Bronchial epithelial cell (primary cell): ENCODE data around the gene SLC25A25. TPM values are rescaled to one million over a fixed set of nuclear protein-coding genes. Genes with fewer than 3 reads are reported as not detected.

Experiments used
- DNase-seq: peaks from one replicate; pipeline ENCODE4 v3.0.0-alpha.2; 2010; ENCODE audit warnings: low read depth
- FAIRE-seq: peaks from 2 replicates; lab custom pipeline; 2011; peaks lifted over from hg19 to GRCh38; lab: Jason Lieb, UNC
- H3K27me3 ChIP-seq: 2 replicates; pipeline ENCODE4 v1.5.1; 2011; ENCODE audit warnings: low read length; ENCODE audit not compliant: control insufficient read depth, insufficient read depth
- H3K36me3 ChIP-seq: 2 replicates; pipeline ENCODE4 v1.5.1; 2011; ENCODE audit warnings: low read length; ENCODE audit not compliant: control insufficient read depth, insufficient read depth
- H3K4me3 ChIP-seq: 2 replicates; pipeline ENCODE4 v1.5.1; 2011; ENCODE audit warnings: mild to moderate bottlenecking, low read depth, low read length, control low read depth
- total RNA-seq: library from RNA; depleted of rRNA; stranded (reverse); fragments of >200 nt; gene quantifications from 2 replicates; pipeline ENCODE4 v1.2.1, GENCODE V29; 2014
- TF ChIP-seq, protein P1 (sequence below): IDR thresholded peaks from 2 replicates; pipeline ENCODE4 v1.5.1; 2011; ENCODE audit warnings: mild to moderate bottlenecking, moderate library complexity, low read length, control low read depth, inconsistent platforms; ENCODE audit not compliant: insufficient read depth, severe bottlenecking

SLC25A25 gene
- total RNA-seq, 1 donor from 2014 or later, result 12.6 TPM

DNA sequence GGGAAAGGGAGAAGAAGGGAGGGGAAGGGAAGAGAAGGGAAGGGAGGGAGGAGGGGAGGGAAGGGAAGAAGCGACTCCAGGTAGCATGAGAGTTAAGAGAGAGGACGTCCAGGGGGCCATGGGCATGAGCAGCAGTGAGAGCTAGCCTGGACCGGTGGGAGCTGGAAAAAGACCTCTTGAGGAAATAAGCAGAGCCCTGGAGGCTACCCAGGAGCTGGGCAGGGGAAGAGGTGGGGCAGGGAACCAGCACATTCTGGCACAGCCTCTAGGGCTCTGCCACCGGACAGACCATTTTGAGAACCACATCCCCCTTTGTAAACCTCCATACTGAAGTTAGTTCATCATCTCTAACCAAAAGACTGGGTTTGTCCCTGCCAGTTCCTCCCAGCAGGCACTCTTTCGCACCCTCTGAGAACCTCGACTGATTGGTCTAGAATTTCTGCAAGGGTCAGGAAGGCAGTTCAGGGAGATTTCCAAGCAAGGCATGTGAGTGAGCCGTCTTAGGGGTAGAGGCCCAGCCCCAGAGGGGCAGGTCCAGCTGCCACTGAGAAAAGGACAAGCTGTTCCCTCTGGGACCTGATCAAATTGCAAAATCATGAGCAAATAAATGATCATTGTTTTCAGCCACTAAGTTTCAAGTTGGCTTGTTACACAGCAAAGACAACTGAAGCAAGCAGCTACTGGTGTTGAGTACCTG lies 12.5 kb upstream of the SLC25A25 start:
- no peaks in the 10 kb centered on the region for H3K27me3 ChIP-seq
- no peaks in the 10 kb centered on the region for H3K36me3 ChIP-seq
- TF ChIP-seq, protein P1, sequence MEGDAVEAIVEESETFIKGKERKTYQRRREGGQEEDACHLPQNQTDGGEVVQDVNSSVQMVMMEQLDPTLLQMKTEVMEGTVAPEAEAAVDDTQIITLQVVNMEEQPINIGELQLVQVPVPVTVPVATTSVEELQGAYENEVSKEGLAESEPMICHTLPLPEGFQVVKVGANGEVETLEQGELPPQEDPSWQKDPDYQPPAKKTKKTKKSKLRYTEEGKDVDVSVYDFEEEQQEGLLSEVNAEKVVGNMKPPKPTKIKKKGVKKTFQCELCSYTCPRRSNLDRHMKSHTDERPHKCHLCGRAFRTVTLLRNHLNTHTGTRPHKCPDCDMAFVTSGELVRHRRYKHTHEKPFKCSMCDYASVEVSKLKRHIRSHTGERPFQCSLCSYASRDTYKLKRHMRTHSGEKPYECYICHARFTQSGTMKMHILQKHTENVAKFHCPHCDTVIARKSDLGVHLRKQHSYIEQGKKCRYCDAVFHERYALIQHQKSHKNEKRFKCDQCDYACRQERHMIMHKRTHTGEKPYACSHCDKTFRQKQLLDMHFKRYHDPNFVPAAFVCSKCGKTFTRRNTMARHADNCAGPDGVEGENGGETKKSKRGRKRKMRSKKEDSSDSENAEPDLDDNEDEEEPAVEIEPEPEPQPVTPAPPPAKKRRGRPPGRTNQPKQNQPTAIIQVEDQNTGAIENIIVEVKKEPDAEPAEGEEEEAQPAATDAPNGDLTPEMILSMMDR, result no peak
- DNase-seq (no peak), FAIRE-seq (no peak)
- H3K4me3 ChIP-seq, result no peak overlapping the region

DNA sequence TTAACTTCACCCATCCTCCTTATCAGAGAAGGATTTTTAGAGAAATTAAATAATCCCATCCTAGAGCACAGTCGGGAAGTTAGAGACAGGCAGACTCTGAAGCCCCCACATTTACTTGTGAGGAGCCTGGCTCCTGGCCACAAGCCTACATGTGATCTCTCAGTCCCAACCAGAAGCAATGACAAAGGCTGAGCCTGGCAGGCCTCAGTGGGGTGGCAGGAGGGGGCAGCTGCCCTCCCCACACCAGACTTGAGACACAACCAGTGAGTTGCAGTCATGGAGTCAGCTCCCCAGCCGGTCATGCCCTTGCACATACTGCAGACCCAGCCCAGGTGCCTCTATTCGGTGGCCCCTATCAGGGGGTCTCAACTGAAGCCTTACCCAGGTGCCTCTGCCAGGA lies 11.9 kb upstream of the SLC25A25 start:
- no peaks in the 10 kb centered on the region for H3K36me3 ChIP-seq
- H3K4me3 ChIP-seq, result no peak overlapping the region
- FAIRE-seq (no peak), DNase-seq (no peak)
- no peaks in the 10 kb centered on the region for H3K27me3 ChIP-seq
- TF ChIP-seq, protein P1, result no peak

DNA sequence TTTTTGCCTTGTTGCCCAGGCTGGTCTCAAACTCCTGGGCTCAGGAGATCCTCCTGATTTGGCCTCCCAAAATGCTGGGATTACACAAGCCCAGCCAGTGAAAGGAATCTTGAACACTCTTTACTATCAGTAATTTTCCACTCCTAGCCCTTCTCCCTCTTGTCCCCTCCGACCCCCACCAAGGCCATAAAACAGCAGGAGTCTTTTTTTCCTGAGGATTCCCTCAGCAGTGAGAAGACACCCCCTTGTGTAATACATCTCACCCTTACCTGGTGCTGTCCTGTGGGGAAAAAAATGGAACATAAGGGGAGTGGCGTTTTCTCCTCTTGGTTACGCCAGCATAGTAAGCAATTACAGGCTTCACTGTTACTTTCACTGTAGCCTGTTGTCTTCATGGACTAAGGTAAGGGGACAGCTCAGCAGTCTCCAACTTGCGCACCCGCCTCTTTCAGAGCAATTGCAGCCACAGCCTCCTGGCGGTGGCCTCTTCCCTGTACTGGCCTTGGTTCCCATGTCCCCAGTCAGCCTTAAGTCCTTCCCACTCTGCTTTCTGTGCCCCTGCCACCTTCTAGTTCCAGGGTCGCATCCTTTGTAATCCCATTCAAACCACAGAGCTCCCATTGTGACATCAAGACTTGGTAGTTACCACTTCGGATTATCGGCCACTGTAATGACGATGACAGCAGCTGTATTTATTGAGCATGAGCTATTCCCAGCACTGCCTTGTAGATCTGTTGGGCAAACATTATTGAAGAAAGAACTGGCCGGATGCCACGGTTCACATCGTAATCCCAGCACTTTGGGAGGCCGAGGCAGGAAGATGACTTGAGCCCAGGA lies 10.9 kb upstream of the SLC25A25 start:
- no peaks in the 10 kb centered on the region for H3K36me3 ChIP-seq
- FAIRE-seq (no peak), DNase-seq (peak; percentile 59)
- H3K27me3 ChIP-seq, result no peaks in the 10 kb centered on the region
- no peak overlapping the region for H3K4me3 ChIP-seq
- TF ChIP-seq, protein P1, result no peak

DNA sequence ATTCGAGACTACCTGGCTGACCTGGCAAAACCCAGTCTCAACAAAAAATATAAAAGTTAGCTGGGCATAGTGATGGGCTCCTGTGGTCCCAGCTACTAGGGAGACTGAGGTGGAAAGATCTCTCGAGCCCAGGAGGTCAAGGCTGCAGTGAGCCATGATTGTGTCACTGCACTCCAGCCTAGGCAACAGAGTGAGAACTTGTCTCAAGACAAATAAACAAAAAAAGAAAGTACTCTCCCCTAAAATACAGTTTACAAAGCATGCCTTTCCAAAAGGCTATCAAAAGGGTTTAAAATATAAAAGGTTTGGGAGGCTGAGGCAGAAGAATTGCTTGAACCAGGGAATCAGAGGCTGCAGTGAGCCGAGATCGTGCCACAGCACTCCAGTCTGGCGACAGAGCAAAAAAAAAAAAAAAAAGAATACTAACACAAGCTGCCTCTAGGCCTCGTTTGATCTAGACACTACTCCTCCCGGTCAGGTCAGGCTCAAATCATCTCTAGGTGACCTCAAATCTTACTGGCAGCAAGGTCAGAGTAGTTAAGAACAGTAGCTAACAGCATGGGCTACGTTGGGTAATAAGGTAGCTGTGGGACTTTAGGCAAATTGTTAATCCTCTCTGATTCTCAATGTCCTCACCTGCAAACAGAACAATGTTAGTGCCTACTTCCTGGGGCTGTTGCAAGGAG lies 10.2 kb upstream of the SLC25A25 start:
- Histone ChIP-seq H3K36me3 (peaks cover 3% of the 10 kb centered on the region), H3K4me3 (no peak overlapping the region), H3K27me3 (no peaks in the 10 kb centered on the region)
- FAIRE-seq, result no peak
- TF ChIP-seq, protein P1, result no peak
- no peak for DNase-seq

- FAIRE-seq (no peak), DNase-seq (no peak)
- no peaks in the 10 kb centered on the region for H3K27me3 ChIP-seq
- TF ChIP-seq, protein P1, result no peak
- no peak overlapping the region for H3K4me3 ChIP-seq
- H3K36me3 ChIP-seq, result peaks cover 7% of the 10 kb centered on the region
Measured at GRCh38 chr9:128059365-128059983, 8.6 kb upstream of the SLC25A25 start.
